Uterus (tissue), 2 donors: ENCODE measurements around the gene ORAI3.

Source experiments
- CTCF ChIP-seq, 4 experiments: fragments of 200-600 bp in 2 of 4; fragments of 450-650 bp in 2 of 4; sonication (generic) in 2 of 4; IDR thresholded peaks; one replicate each; pipeline ENCODE4 v1.5.1; 2016 to 2019; ENCODE audit warnings: antibody characterized with exemption in 4 of 4, mild to moderate bottlenecking in 2 of 4, moderate library complexity in 1 of 4
- POLR2A ChIP-seq, 2 donors: fragments of 450-650 bp; IDR thresholded peaks; one replicate each; pipeline ENCODE4 v1.6.1; 2016; ENCODE audit warnings: antibody characterized with exemption in 2 of 2, mild to moderate bottlenecking in 1 of 2, moderate library complexity in 1 of 2

GRCh38 chr16:30914830-30915229 is 34.0 kb upstream of the ORAI3 start:
- TF ChIP-seq CTCF (IDR thresholded peaks at IDR 0.05), result no peak
- TF ChIP-seq POLR2A (IDR thresholded peaks at IDR 0.05), result no peak
